Measurements from ENCODE around the gene COL2A1. TPM values are rescaled to one million over a fixed set of nuclear protein-coding genes. Genes with fewer than 3 reads are reported as not detected.

Gene COL2A1
- total RNA-seq, 2 experiments from 2014 or later: not detected

DNA sequence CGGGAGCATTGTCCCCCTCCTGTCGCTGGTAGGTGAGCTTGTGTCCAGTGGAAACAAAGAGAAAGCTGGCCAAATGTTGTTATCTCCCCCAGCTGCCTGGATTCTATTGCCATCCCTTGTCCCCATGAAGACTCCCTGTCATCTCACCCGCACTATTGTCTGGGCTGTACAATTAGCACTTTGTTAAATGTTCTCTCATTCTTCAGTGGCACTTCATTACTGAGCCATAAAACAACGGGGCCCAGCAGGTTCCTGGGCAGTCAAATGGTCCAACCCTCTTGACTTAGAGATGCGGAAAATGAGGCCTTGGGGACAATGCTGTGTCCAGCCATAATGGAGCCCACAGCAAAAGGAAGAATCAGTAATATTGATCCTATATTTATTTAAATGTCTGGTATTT lies 13.2 kb upstream of the COL2A1 start:
- ATAC-seq (ENCODE audit: poor library complexity) (no peak), DNase-seq (no peak)
- no peak overlapping the region for H3K27ac ChIP-seq (ENCODE audit: low read depth in 1 of 2, low read length in 2 of 2)
- Mint-ChIP-seq H3K27me3 (peaks cover 44% of the 10 kb centered on the region), H3K27ac (no peak overlapping the region), H3K4me3 (no peak overlapping the region), H3K9me3 (no peaks in the 10 kb centered on the region), H3K36me3 (ENCODE audit: low read depth) (no peaks in the 10 kb centered on the region), H3K4me1 (ENCODE audit: low read depth) (no peaks in the 10 kb centered on the region)
- POLR2A ChIA-PET: no interaction called here
- H3K27me3 ChIP-seq (ENCODE audit: control insufficient read depth in 1 of 2, insufficient read depth in 2 of 2, low read length in 2 of 2): peaks cover 8 to 20% of the 10 kb centered on the region in 2 experiments
- H3K4me3 ChIP-seq (ENCODE audit: low read length): no peak overlapping the region
- no peaks in the 10 kb centered on the region for H3K36me3 ChIP-seq (ENCODE audit: insufficient read depth, low read length)
- TF ChIP-seq, protein P1, sequence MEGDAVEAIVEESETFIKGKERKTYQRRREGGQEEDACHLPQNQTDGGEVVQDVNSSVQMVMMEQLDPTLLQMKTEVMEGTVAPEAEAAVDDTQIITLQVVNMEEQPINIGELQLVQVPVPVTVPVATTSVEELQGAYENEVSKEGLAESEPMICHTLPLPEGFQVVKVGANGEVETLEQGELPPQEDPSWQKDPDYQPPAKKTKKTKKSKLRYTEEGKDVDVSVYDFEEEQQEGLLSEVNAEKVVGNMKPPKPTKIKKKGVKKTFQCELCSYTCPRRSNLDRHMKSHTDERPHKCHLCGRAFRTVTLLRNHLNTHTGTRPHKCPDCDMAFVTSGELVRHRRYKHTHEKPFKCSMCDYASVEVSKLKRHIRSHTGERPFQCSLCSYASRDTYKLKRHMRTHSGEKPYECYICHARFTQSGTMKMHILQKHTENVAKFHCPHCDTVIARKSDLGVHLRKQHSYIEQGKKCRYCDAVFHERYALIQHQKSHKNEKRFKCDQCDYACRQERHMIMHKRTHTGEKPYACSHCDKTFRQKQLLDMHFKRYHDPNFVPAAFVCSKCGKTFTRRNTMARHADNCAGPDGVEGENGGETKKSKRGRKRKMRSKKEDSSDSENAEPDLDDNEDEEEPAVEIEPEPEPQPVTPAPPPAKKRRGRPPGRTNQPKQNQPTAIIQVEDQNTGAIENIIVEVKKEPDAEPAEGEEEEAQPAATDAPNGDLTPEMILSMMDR (IDR thresholded peaks at IDR 0.05): no peak
- no peaks in the 10 kb centered on the region for H3K9me3 ChIP-seq (ENCODE audit: control insufficient read depth in 1 of 2, insufficient read depth in 1 of 2, low read length in 2 of 2)
- intact Hi-C loops (cut with DNase I, micrococcal nuclease): no loop called here
- CTCF ChIA-PET: no interaction called here
- H3K4me1 ChIP-seq (ENCODE audit: insufficient read depth, low read length): no peaks in the 10 kb centered on the region

DNA sequence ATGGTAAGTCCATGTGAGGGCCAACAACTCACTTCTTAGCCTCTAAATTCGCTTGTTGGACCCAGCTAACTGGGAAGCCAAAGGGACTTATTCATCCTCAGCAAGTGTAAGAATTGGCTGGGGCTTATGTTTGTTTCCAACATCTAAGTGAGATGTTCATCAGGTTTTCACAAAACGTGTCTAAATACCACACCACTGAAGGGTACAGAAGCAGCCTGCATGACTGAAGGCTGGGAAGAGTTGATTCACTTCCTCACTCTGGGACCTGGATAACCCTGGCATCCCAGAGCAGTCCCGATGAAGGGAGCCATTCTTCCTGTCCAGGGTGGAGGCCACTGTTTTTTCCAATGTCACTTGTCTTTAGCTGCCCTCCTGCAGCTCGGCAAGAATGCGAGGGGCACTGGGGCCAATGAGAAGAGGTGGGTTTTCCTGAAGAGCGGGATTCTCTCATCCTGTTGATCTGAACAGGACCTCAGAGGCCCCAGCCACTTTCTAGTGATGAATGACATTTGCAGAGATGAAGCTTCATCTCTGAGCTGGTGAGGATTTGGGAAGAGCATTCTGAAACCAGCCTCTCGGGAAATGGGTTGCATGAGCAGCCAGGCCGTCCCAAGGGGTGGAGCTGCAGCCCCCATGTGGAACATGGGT lies 12.2 kb upstream of the COL2A1 start:
- H3K27ac Mint-ChIP-seq: no peak overlapping the region
- DNase-seq: no peak
- Histone ChIP-seq H3K36me3 (ENCODE audit: insufficient read depth, low read length) (no peaks in the 10 kb centered on the region), H3K27me3 (ENCODE audit: control insufficient read depth in 1 of 2, insufficient read depth in 2 of 2, low read length in 2 of 2) (peaks cover 5 to 20% of the 10 kb centered on the region in 2 experiments), H3K4me3 (ENCODE audit: low read length) (no peak overlapping the region), H3K4me1 (ENCODE audit: insufficient read depth, low read length) (no peaks in the 10 kb centered on the region), H3K9me3 (ENCODE audit: control insufficient read depth in 1 of 2, insufficient read depth in 1 of 2, low read length in 2 of 2) (no peaks in the 10 kb centered on the region), H3K27ac (ENCODE audit: low read depth in 1 of 2, low read length in 2 of 2) (no peak overlapping the region)
- POLR2A ChIA-PET: interaction anchor here (1.0 kb wide), 1 partner anchor 14 kb away, joined by 3 read pairs; no protein-coding TSS in a partner anchor
- ATAC-seq (ENCODE audit: poor library complexity): no peak
- peaks cover 43% of the 10 kb centered on the region for H3K27me3 Mint-ChIP-seq
- intact Hi-C loops (cut with DNase I, micrococcal nuclease): no loop called here
- no peaks in the 10 kb centered on the region for H3K4me1 Mint-ChIP-seq (ENCODE audit: low read depth)
- H3K36me3 Mint-ChIP-seq (ENCODE audit: low read depth): no peaks in the 10 kb centered on the region
- H3K9me3 Mint-ChIP-seq: no peaks in the 10 kb centered on the region
- TF ChIP-seq, protein P1 (IDR thresholded peaks at IDR 0.05): no peak
- CTCF ChIA-PET: no interaction called here
- no peak overlapping the region for H3K4me3 Mint-ChIP-seq

DNA sequence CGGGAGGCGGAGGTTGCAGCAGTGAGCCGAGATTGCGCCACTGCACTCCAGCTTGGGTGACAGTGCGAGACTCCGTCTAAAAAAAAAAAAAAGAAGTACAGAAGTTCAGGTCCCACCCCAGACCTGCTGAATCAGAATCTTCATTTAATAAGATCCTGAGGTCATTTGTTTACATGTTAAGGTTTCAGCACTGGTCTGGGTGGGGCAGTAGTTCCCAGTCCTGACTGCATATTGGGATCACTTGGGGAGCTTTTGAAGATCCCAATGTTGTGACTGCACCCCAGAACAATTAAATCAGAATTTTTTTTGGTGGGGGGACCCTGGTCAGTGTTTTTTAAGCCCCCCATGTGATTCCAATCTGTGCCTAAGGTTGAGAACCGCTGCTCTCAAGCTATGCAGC lies 11.7 kb upstream of the COL2A1 start:
- POLR2A ChIA-PET: interaction anchor here (1.0 kb wide), 1 partner anchor 14 kb away, joined by 3 read pairs; no protein-coding TSS in a partner anchor
- Mint-ChIP-seq H3K27me3 (peaks cover 44% of the 10 kb centered on the region), H3K4me1 (ENCODE audit: low read depth) (no peaks in the 10 kb centered on the region), H3K9me3 (no peaks in the 10 kb centered on the region), H3K36me3 (ENCODE audit: low read depth) (no peaks in the 10 kb centered on the region), H3K27ac (no peak overlapping the region), H3K4me3 (no peak overlapping the region)
- CTCF ChIA-PET: no interaction called here
- intact Hi-C loops (cut with DNase I, micrococcal nuclease): no loop called here
- Histone ChIP-seq H3K27me3 (ENCODE audit: control insufficient read depth in 1 of 2, insufficient read depth in 2 of 2, low read length in 2 of 2) (peaks cover 6 to 20% of the 10 kb centered on the region in 2 experiments), H3K4me1 (ENCODE audit: insufficient read depth, low read length) (no peaks in the 10 kb centered on the region), H3K4me3 (ENCODE audit: low read length) (no peak overlapping the region), H3K9me3 (ENCODE audit: control insufficient read depth in 1 of 2, insufficient read depth in 1 of 2, low read length in 2 of 2) (no peaks in the 10 kb centered on the region), H3K36me3 (ENCODE audit: insufficient read depth, low read length) (no peaks in the 10 kb centered on the region), H3K27ac (ENCODE audit: low read depth in 1 of 2, low read length in 2 of 2) (no peak overlapping the region)
- TF ChIP-seq, protein P1 (IDR thresholded peaks at IDR 0.05): no peak
- DNase-seq: no peak
- ATAC-seq (ENCODE audit: poor library complexity): no peak
